K562 (cell line): ENCODE results near the gene ZNF816. TPM values are rescaled to one million over a fixed set of nuclear protein-coding genes. Genes with fewer than 3 reads are reported as not detected.

Source experiments
- ATAC-seq: fragments of 200-7000 bp; cut with Tn5 transposase; 3 replicates; pipeline ENCODE4 v1.9.1; 2020; ENCODE audit warnings: moderate library complexity
- BruUV-seq: library from RNA; stranded (reverse); fragments of 400-500 nt; replicated peaks from 2 replicates; lab custom pipeline; 2021; lab: Mats Ljungman, UMichigan
- CTCF ChIA-PET: fragments of 300-600 bp; formaldehyde crosslinking; extraction: SDS; loops from one replicate; lab custom pipeline; 2021; ENCODE audit warnings: low intra/inter-chr PET ratio; lab: Yijun Ruan, JAX
- POLR2A ChIA-PET: fragments of 300-600, 350-650 bp; sonication (Branson Sonifier 250); formaldehyde crosslinking; extraction: SDS; loops from one replicate; lab custom pipeline; 2021; ENCODE audit warnings: antibody characterized with exemption, inconsistent platforms; lab: Yijun Ruan, JAX
- DNase-seq, 4 experiments: peaks; one replicate each; pipeline versions ENCODE4 v3.0.0 to v3.0.0-alpha.2; 2011 to 2018; ENCODE audit warnings: low spot score in 3 of 4, mixed read lengths in 3 of 4; ENCODE audit errors: extremely low read depth in 1 of 4
- FAIRE-seq: peaks from 2 replicates; lab custom pipeline; 2011; peaks lifted over from hg19 to GRCh38; lab: Jason Lieb, UNC
- H2AFZ ChIP-seq: 2 replicates; pipeline ENCODE4 v1.6.0; 2011; ENCODE audit warnings: low read depth, low read length, control low read depth, inconsistent platforms
- H3K27ac ChIP-seq: fragments of 200-600 bp; 3 replicates; pipeline ENCODE4 v1.8.0; 2011; ENCODE audit warnings: low read depth, mild to moderate bottlenecking, control low read depth, inconsistent platforms, low read length, moderate library complexity, mixed read lengths; ENCODE audit errors: extremely low read depth
- H3K27me3 ChIP-seq, 2 experiments: fragments of 300-600 bp in 1 of 2; 2 replicates in 1 of 2; 3 replicates in 1 of 2; pipeline versions ENCODE4 v1.6.0 to v1.8.0; 2011; ENCODE audit warnings: inconsistent platforms in 2 of 2, low read length in 2 of 2, mild to moderate bottlenecking in 1 of 2, mixed read lengths in 1 of 2, moderate library complexity in 1 of 2; ENCODE audit not compliant: control insufficient read depth in 2 of 2, insufficient read depth in 2 of 2
- H3K36me3 ChIP-seq: fragments of 300-600 bp; 3 replicates; pipeline ENCODE4 v1.8.0; 2011; ENCODE audit warnings: mild to moderate bottlenecking, low read length, inconsistent platforms; ENCODE audit not compliant: control insufficient read depth, insufficient read depth
- H3K4me1 ChIP-seq, 2 experiments: fragments of 200-600 bp in 1 of 2; replicated peaks in 1 of 2; 2 replicates in 1 of 2; 3 replicates in 1 of 2; pipeline versions ENCODE4 v1.5.1 to v1.8.0; 2011; ENCODE audit warnings: inconsistent platforms in 2 of 2, low read length in 2 of 2, mild to moderate bottlenecking in 1 of 2, mixed read lengths in 1 of 2, moderate library complexity in 1 of 2; ENCODE audit not compliant: control insufficient read depth in 2 of 2, insufficient read depth in 2 of 2
- H3K4me2 ChIP-seq: 2 replicates; pipeline ENCODE4 v1.6.1; 2011; ENCODE audit warnings: low read length, control low read depth, inconsistent platforms, mixed read lengths; ENCODE audit not compliant: insufficient read depth
- H3K4me3 ChIP-seq: fragments of 200-600 bp; sonication (generic), shearing (Covaris generic); 2 replicates; pipeline ENCODE4 v1.5.1; 2016; ENCODE audit warnings: control low read depth, inconsistent platforms
- H3K79me2 ChIP-seq: fragments of 200-600 bp; 3 replicates; pipeline ENCODE4 v1.8.0; 2011; ENCODE audit warnings: low read length, inconsistent platforms; ENCODE audit not compliant: control insufficient read depth, insufficient read depth
- H3K9ac ChIP-seq, 2 experiments: 2 replicates each; pipeline versions ENCODE4 v1.6.0 to v1.6.1; 2011; ENCODE audit warnings: low read depth in 2 of 2, low read length in 2 of 2, control low read depth in 1 of 2, inconsistent platforms in 1 of 2, mild to moderate bottlenecking in 1 of 2, mixed read lengths in 1 of 2; ENCODE audit not compliant: insufficient read depth in 1 of 2
- H3K9me1 ChIP-seq: one replicate; pipeline ENCODE4 v1.6.0; 2011; ENCODE audit warnings: inconsistent platforms, mild to moderate bottlenecking, low read length, moderate library complexity; ENCODE audit not compliant: control insufficient read depth, insufficient read depth
- H3K9me3 ChIP-seq: replicated peaks from 2 replicates; pipeline ENCODE4 v1.5.1; 2011; ENCODE audit warnings: low read depth, low read length, inconsistent platforms; ENCODE audit not compliant: control insufficient read depth, insufficient read depth
- H4K20me1 ChIP-seq: replicated peaks from 2 replicates; pipeline ENCODE4 v1.6.1; 2011; ENCODE audit warnings: low read length, inconsistent platforms, mixed read lengths; ENCODE audit not compliant: control insufficient read depth, insufficient read depth
- HEY1 ChIP-seq: fragments of 250-450 bp; sonication (Bioruptor Pico); IDR thresholded peaks from 2 replicates; pipeline ENCODE4 v1.5.0; 2020; ENCODE audit warnings: mild to moderate bottlenecking, moderate library complexity, borderline replicate concordance
- MEIS2 ChIP-seq: fragments of 450-650 bp; IDR thresholded peaks from 2 replicates; pipeline ENCODE4 v1.6.1; 2014; ENCODE audit warnings: mild to moderate bottlenecking; ENCODE audit not compliant: partially characterized antibody
- POLR2G ChIP-seq: fragments of 200-400 bp; formaldehyde crosslinking; IDR thresholded peaks from 2 replicates; pipeline ENCODE4 v1.6.1; 2017; ENCODE audit warnings: low read depth, mild to moderate bottlenecking, antibody characterized with exemption, low read length, moderate library complexity
- RCOR1 ChIP-seq, 2 experiments: IDR thresholded peaks; 2 replicates each; pipeline ENCODE4 v1.6.1; 2012; ENCODE audit warnings: low read depth in 2 of 2, low read length in 2 of 2, borderline replicate concordance in 1 of 2, improper control_type of control experiment in 1 of 2
- RNF2 ChIP-seq: sonication (generic); IDR thresholded peaks from 2 replicates; pipeline ENCODE4 v1.6.1; 2016
- TCFL5 ChIP-seq: fragments of 250-450 bp; sonication (Bioruptor Pico); conservative IDR thresholded peaks from 2 replicates; pipeline ENCODE4 v1.6.1; 2021; ENCODE audit warnings: mild to moderate bottlenecking, moderate library complexity, matching md5 sums
- ZFX ChIP-seq: sonication (generic); formaldehyde crosslinking; IDR thresholded peaks from 2 replicates; pipeline ENCODE4 v1.8.0; 2022; ENCODE audit warnings: mild to moderate bottlenecking, missing genetic modification reagents, moderate library complexity
- ZNF384 ChIP-seq: IDR thresholded peaks from 2 replicates; pipeline ENCODE4 v1.6.1; 2012; ENCODE audit warnings: low read depth, low read length, improper control_type of control experiment
- WGBS: fragments of 100-300 bp; shearing (Covaris generic); methylation state at CpG from one replicate; pipeline ENCODE4 v1.1.6; 2016; ENCODE audit warnings: low coverage, mixed read lengths; ENCODE audit not compliant: insufficient coverage; ENCODE audit errors: missing lambda C conversion rate; 5-methylcytosine and 5-hydroxymethylcytosine counted together
- in situ Hi-C: fragments of 300-500 bp; cut with MboI; formaldehyde crosslinking; loops from 4 replicates; pipeline ENCODE4 v1.15.0; 2018; ENCODE audit warnings: inconsistent platforms, mixed read lengths
- intact Hi-C: fragments of 100-400 bp; cut with micrococcal nuclease; formaldehyde crosslinking; loops from 2 replicates; pipeline ENCODE4 v1.14.2; 2022
- polyA plus RNA-seq, 8 experiments: library from polyadenylated mRNA; depleted of rRNA in 4 of 8; stranded (reverse) in 5 of 8; unstranded in 3 of 8; fragments of >200 nt; fragmentation: Nextera tagmentation in 2 of 8; fragmentation: Illumina TruSeq in 1 of 8; extraction: Ambion mirVana in 2 of 8; extraction: Trizol in 1 of 8; gene quantifications; 2 replicates each; pipeline versions ENCODE4 v1.2.1 to v1.2.3, GENCODE V29; 2011 to 2014; ENCODE audit warnings: inconsistent platforms in 1 of 8, missing spikeins in 1 of 8
- total RNA-seq, 7 experiments: library from RNA; depleted of rRNA in 6 of 7; stranded (reverse); fragments of >200 nt in 6 of 7; fragmentation: Illumina TruSeq in 2 of 7; extraction: Trizol in 2 of 7; gene quantifications; 2 replicates each; pipeline versions ENCODE4 v1.2.1 to v1.2.3, GENCODE V29; 2011 to 2021; ENCODE audit warnings: low replicate concordance in 1 of 7

Gene ZNF816
- total and polyA plus RNA-seq, 9 of the 15 experiments (the other 6 are each of a cell fraction or from before 2014, with no cell fraction given) = 8.6 to 23.4 (median 13.0) TPM

GRCh38 chr19:52946322-52947310, 16.1 kb downstream of the ZNF816 start:
- POLR2A ChIA-PET = no interaction called here
- no peak overlapping the region for H3K9ac ChIP-seq
- BruUV-seq = no TSS peak
- peaks cover 8% of the 10 kb centered on the region for H3K79me2 ChIP-seq
- no peak overlapping the region for H3K27ac ChIP-seq
- intact Hi-C loops (no loop called here), in situ Hi-C loops (no loop called here)
- no peaks in the 10 kb centered on the region for H3K27me3 ChIP-seq
- H3K9me1 ChIP-seq = no peaks in the 10 kb centered on the region
- CTCF ChIA-PET = no interaction called here
- peaks cover 0 to 8% of the 10 kb centered on the region in 2 experiments; a peak in 2 of 5 replicates for H3K4me1 ChIP-seq
- no peak overlapping the region for H2AFZ ChIP-seq
- H3K9me3 ChIP-seq = peaks cover 30% of the 10 kb centered on the region
- no peak for ATAC-seq
- no peak overlapping the region for H3K4me2 ChIP-seq
- 91% methylated on average over 26 of the region's 39 CpGs for WGBS
- TF ChIP-seq POLR2G = peak; percentile 56; the same call in 1 of the 2 replicates
- TF ChIP-seq TCFL5 = no peak
- H3K36me3 ChIP-seq = peaks cover 17% of the 10 kb centered on the region
- DNase-seq = peak; percentile 12 to 26 (median 20)
- H3K4me3 ChIP-seq = no peak overlapping the region
- no peak for FAIRE-seq
- H4K20me1 ChIP-seq = no peaks in the 10 kb centered on the region

- no peak for ATAC-seq
- TF ChIP-seq ZFX (CRISPR knock-in tag) = no peak
- TF ChIP-seq ZNF384 = no peak
- no peak for TF ChIP-seq MEIS2
- no peak for TF ChIP-seq RNF2
- no peak for TF ChIP-seq RCOR1 (IDR thresholded peaks at IDR 0.05; ENCODE audit: borderline replicate concordance in 1 of 2, low read depth in 2 of 2, low read length in 2 of 2)
- no peak for TF ChIP-seq HEY1 (CRISPR knock-in tag)
Observed at GRCh38 chr19:52945652-52946321, 16.9 kb downstream of the ZNF816 start.

More at GRCh38 chr19:52945652-52946321, 16.9 kb downstream of the ZNF816 start:
- no peak overlapping the region for H3K9ac ChIP-seq
- no peaks in the 10 kb centered on the region for H3K27me3 ChIP-seq
- no peak overlapping the region for H2AFZ ChIP-seq
- ChIA-PET CTCF (interaction anchor here (0.7 kb wide), 1 partner anchor 51 kb away, joined by 3 read pairs; no protein-coding TSS in a partner anchor), POLR2A (no interaction called here)
- H3K4me2 ChIP-seq = no peak overlapping the region
- H3K27ac ChIP-seq = no peak overlapping the region
- H3K4me3 ChIP-seq = no peak overlapping the region
- peaks cover 1 to 10% of the 10 kb centered on the region in 2 experiments; a peak in 4 of 5 replicates for H3K4me1 ChIP-seq
- peaks cover 9% of the 10 kb centered on the region for H3K36me3 ChIP-seq
- intact Hi-C loops = no loop called here
- DNase-seq (no peak), FAIRE-seq (no peak)
- in situ Hi-C loops = no loop called here
- no peaks in the 10 kb centered on the region for H4K20me1 ChIP-seq
- H3K79me2 ChIP-seq = peaks cover 16% of the 10 kb centered on the region
- no TSS peak for BruUV-seq
- no peaks in the 10 kb centered on the region for H3K9me1 ChIP-seq
- H3K9me3 ChIP-seq = peaks cover 26% of the 10 kb centered on the region
- 90% methylated on average over 24 of the region's 24 CpGs for WGBS
